ENCODE data around the gene SPATS1.
"Not testable (repeated sequence)": the region's sequence is repeated elsewhere in the genome, so short reads cannot be mapped to it uniquely, and the experiment has no call there.

Gene SPATS1

DNA sequence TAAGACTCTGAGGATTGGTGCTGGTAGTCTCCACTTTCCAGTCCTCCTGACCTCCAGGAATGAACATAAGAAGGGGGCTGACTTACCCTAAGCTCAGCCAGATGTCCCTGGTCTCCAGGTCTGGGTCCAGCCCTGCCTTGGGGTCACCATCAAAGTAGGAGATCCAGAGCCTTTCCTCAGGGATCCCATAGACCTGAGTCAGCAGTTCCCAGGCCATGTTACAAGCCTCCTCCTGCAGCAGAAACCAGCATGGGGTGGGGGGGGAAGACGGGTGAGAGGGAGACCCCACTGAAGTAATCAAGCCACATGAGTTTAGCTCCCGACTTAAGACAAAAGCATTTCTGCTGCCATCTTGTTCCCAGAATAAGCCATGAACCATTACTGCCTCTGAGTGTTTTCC, 31.1 kb upstream of the SPATS1 start:
- no peak for DNase-seq (ENCODE audit: low spot score)

DNA sequence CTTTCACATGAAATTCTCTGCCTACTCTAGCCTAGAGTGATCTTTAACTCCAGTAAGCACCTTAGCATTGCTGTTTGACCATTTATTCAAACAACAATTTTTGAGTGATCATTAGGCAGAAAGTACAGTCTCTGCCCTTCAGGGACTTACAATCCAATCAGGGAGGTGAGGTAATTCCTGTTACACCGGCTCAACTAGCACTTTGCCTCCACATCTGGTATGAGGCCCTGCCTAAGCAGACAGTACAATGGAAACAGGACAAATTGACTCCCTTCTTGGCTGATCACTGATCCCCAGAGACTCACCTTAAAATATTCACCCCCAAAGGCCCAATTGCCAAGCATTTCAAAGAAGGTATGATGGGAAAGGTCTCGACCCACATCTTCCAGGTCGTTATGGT, 30.7 kb upstream of the SPATS1 start:
- DNase-seq (ENCODE audit: low spot score), result no peak

- DNase-seq (ENCODE audit: low spot score), result peak; percentile 88
Observed at GRCh38 chr6:44312901-44313788, 29.3 kb upstream of the SPATS1 start, which contains the start of gene AARS2. Gene AARS2, minus strand, starts transcription at chr6:44313347. Its CDS starts 24 bp downstream, at chr6:44313323.

DNA sequence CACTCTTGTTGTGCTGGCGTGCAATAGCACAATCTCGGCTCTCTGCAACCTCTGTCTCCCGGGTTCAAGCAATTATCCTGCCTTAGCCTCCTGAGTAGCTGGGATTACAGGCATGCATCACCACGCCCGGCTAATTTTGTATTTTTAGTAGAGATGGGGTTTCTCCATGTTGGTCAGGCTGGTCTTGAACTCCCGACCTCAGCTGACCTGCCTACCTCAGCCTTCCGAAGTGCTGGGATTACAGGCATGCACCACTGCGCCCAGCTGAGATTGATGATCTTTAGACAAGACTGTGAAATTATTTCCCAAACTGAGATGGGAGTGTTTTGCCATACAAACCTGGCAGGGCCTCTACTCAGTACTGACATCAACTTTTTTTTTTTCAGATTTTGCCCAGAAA, 27.8 kb upstream of the SPATS1 start:
- not testable (repeated sequence) for DNase-seq (ENCODE audit: low spot score)

- DNase-seq (ENCODE audit: low spot score), result no peak
Observed at GRCh38 chr6:44315516-44315915, 26.9 kb upstream of the SPATS1 start.

DNA sequence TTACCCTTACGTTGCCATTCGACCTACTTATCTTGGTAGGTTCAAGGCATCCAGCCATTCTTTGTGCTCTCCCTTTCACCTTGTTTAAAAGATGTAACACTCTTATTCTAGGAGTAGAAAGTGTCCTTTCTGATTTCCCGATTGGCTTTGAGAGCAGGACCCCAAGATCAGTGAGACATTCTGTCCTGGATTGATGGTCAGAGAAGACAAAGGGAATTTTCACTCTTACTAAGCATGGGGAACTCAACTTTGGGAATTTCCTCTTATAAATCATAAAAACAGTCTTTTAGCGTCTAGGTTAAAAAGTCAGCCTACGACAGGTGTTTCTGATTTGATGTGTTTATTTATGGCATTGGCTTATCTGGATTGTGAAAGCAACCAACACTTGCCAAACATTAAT, 26.5 kb upstream of the SPATS1 start:
- no peak for DNase-seq (ENCODE audit: low spot score)

DNA sequence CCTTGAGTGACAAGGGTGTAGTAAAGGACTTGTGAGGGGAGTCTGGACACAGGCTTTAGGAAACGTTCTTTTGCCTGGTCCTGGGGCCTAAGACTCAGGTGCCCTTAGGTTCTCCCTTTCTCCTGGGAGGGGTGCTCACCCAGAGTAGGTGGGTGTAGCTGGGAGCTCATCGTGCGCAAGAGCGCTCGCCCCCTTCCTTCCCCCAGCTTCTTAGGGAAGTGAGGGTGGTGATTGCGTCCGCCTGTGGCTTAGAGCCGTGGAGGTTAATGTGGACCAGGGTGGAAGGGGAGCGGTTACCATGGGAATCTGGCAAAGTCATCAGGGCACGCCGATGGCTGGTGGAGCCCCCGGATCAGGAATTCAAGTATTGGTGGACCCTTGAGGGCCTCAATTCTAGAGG, 26.0 kb upstream of the SPATS1 start:
- no peak for DNase-seq (ENCODE audit: low spot score)

DNA sequence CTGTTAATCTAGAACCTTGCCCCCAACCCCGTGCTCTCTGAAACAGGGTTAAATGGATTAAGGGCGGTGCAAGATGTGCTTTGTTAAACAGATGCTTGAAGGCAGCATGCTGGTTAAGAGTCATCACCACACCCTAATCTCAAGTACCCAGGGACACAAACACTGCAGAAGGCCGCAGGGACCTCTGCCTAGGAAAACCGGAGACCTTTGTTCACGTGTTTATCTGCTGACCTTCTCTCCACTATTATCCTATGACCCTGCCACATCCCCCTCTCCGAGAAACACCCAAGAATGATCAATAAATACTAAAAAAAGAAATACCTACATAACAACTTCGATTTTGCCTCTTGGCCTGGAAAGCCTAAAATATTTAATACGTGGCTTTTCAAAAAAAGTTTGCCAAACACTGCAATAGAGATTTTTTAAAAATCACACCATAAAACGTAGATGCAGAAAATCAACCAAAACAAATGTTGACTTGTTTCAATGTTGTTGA, 25.3 kb upstream of the SPATS1 start:
- DNase-seq (ENCODE audit: low spot score), result not testable (repeated sequence)

- no peak for DNase-seq (ENCODE audit: low spot score)
Observed at GRCh38 chr6:44321210-44321609, 21.2 kb upstream of the SPATS1 start.

GRCh38 chr6:44327096-44327495, 15.4 kb upstream of the SPATS1 start:
- no peak for DNase-seq (ENCODE audit: low spot score)

DNA sequence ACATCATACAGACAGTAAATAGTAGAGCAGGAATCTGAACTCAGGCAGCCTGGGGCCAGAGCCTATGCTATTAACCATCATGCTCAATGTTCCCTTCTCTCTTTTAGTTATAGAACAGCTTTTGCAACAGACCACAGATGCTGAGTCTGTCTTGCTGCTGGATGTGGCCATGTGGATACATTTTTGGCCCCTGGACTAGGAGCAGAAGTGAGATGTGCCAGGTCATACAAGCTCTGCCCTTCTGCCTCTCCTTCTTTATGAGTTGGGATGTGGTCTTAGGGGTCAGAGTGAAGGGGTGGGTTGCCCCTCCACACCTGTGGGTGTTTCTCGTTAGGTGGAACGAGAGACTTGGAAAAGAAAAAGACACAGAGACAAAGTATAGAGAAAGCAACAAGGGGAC, 14.7 kb upstream of the SPATS1 start:
- DNase-seq (ENCODE audit: low spot score), result no peak

GRCh38 chr6:44328203-44328602, 14.2 kb upstream of the SPATS1 start:
- DNase-seq (ENCODE audit: low spot score), result not testable (repeated sequence)

GRCh38 chr6:44329858-44330257, 12.6 kb upstream of the SPATS1 start:
- no peak for DNase-seq (ENCODE audit: low spot score)

DNA sequence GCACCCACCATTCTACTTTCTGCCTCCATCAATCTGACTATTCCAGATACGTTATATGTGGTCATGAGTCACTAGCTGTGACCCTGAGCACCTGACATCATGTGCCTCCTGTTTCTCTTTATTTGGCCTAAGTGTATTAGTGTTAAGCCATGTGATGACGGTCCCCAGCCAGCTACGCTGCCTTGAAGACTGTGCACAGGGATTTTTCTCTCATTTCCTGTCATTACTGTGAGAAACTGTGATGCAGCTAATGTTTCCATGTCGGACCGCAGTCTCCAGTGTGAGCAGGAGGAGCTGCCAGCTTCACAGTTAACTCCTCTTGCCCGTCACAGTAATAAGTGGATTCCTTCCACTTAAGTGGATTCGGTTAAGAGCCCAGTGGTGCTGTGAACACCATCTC, 9.9 kb upstream of the SPATS1 start:
- DNase-seq (ENCODE audit: low spot score), result no peak

DNA sequence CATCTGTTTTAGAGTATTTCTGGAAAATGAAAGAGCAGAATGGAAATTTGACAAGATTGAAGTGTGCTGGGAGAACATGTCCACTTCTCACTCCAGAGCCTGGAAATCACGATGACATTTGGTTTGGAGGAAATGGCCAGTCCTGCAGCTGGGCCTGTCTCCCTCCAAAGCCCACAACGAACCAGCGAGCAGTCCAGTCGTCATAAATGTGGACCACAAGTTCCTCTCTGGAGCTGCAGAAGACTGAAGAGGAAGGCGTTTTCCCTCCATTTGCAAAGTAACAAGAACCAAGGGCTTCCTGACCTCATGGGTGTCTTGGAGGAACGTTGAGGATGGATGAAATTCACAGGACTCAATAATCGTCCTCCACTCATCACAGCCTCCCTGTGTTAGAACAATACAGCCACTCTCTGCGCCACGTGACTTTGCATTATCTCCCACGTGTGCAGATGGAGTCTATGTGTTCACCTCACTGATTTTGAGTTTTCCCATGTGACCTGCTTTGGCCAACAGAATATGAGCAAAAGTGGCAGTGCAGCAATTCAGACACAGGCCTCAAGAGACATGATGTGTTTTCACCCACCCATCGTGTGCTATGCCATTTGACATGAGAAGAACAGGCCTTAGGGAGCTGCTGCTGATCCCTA, 9.1 kb upstream of the SPATS1 start:
- no peak for DNase-seq (ENCODE audit: low spot score)

DNA sequence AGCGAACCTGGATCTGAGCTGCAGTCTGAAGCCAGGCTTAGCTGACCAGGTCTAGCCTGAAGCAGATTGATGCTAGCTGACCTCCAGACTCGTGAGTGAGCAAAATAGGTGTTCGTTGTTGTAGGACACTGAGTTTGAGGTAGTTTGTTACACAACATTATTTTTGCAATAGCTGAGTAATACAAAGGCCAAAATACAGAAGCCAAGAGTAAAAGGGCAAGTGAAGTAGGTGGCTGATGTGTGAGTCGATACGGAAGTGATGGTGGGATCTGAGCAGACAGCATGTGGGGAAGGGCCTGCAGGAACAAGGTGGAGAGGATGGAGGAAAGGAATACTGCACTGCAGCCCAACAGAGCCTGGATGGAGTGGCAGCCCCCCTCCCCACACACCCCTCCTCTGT, 8.5 kb upstream of the SPATS1 start:
- DNase-seq (ENCODE audit: low spot score), result no peak

DNA sequence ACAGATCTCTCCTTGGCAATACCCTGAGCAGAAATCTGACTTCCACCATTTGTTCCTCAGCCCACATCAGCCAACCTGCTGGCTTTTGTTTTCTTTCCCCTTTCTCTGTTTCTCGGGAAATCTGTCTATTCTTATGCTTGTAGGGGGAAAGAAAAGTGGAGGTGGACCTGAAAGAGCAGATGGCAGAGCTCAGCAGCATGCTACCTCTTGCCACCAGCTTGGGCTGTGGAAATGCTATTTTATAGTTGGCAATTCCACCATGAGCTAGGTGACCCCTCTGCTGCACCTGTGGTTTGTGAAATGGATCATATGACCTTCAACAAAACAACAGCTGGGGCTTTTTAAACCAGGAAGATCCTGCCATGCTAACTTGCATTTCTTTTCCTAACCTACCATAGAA, 6.8 kb upstream of the SPATS1 start:
- DNase-seq (ENCODE audit: low spot score), result no peak

- peak; percentile 58 for DNase-seq (ENCODE audit: low spot score)
Observed at GRCh38 chr6:44338228-44339122, 4.0 kb upstream of the SPATS1 start.

- DNase-seq (ENCODE audit: low spot score), result no peak
Observed at GRCh38 chr6:44339301-44339700, 3.1 kb upstream of the SPATS1 start.

- DNase-seq (ENCODE audit: low spot score), result no peak
Observed at GRCh38 chr6:44339763-44340625, 2.5 kb upstream of the SPATS1 start.
